Measurements from ENCODE around the gene TMEM223.
A peak's percentile ranks its signal among the peaks of the same experiment; 100 is the strongest.
"Not testable (repeated sequence)": the region's sequence is repeated elsewhere in the genome, so short reads cannot be mapped to it uniquely, and the experiment has no call there.

Gene TMEM223

GRCh38 chr11:62799486-62799885 is 7.7 kb upstream of the TMEM223 start:
- DNase-seq = no peak

GRCh38 chr11:62796281-62796680 is 4.5 kb upstream of the TMEM223 start:
- no peak for DNase-seq

- no peak for DNase-seq
Measured at GRCh38 chr11:62794201-62794775, 2.5 kb upstream of the TMEM223 start.

- no peak for DNase-seq
Measured at GRCh38 chr11:62792202-62792575, 383 bp upstream of the TMEM223 start.

GRCh38 chr11:62789576-62789975 is 2.2 kb downstream of the TMEM223 start:
- DNase-seq = no peak

GRCh38 chr11:62788991-62789390 is 2.8 kb downstream of the TMEM223 start:
- no peak for DNase-seq

GRCh38 chr11:62787005-62787759 is 4.6 kb downstream of the TMEM223 start, which contains the start of gene TMEM179B:
TMEM179B (plus strand) TSS chr11:62787402; CDS start chr11:62787432, 30 bp downstream.
- peak; percentile 99 for DNase-seq

- peak; percentile 90 for DNase-seq
Measured at GRCh38 chr11:62786318-62787004, 5.3 kb downstream of the TMEM223 start.

GRCh38 chr11:62782753-62783152 is 9.1 kb downstream of the TMEM223 start:
- no peak for DNase-seq

- no peak for DNase-seq
Measured at GRCh38 chr11:62778441-62778840, 13.4 kb downstream of the TMEM223 start.

GRCh38 chr11:62777389-62777788 is 14.4 kb downstream of the TMEM223 start:
- no peak for DNase-seq

GRCh38 chr11:62775646-62776045 is 16.2 kb downstream of the TMEM223 start:
- no peak for DNase-seq

- no peak for DNase-seq
Measured at GRCh38 chr11:62774407-62774806, 17.4 kb downstream of the TMEM223 start.

- DNase-seq = peak; percentile 98
Measured at GRCh38 chr11:62771144-62772021, 20.4 kb downstream of the TMEM223 start, which contains the start of gene TAF6L. TAF6L (plus strand) TSS chr11:62771396; CDS start chr11:62775784, 4,388 bp downstream.

- DNase-seq = peak; percentile 24
Measured at GRCh38 chr11:62770778-62771143, 21.0 kb downstream of the TMEM223 start.

- DNase-seq = not testable (repeated sequence)
Measured at GRCh38 chr11:62760867-62761227, 31.0 kb downstream of the TMEM223 start.

- no peak for DNase-seq
Measured at GRCh38 chr11:62757846-62758788, 33.7 kb downstream of the TMEM223 start.

GRCh38 chr11:62755086-62755615 is 36.7 kb downstream of the TMEM223 start:
- no peak for DNase-seq

GRCh38 chr11:62753736-62754603 is 37.8 kb downstream of the TMEM223 start, which contains the start of gene ZBTB3:
ZBTB3 (minus strand) TSS chr11:62754160; CDS start chr11:62753664, 496 bp downstream.
- peak; percentile 97 for DNase-seq

GRCh38 chr11:62752994-62753735 is 38.6 kb downstream of the TMEM223 start:
- no peak for DNase-seq

All from activated CD4-positive, alpha-beta T cell treated with anti-CD3 and anti-CD28 coated beads for 48 hours (primary cell).